Ovary (tissue), 9 donors: Measurements from ENCODE around the gene CDK10. TPM values are rescaled to one million over a fixed set of nuclear protein-coding genes. Genes with fewer than 3 reads are reported as not detected.
A peak's percentile ranks its signal among the peaks of the same experiment; 100 is the strongest.

ENCODE experiments used
- DNase-seq, 5 donors: peaks; one replicate each; pipeline ENCODE4 v3.0.0-alpha.2; 2019 to 2020
- H3K27ac ChIP-seq, 2 donors: fragments of 200-600 bp; one replicate each; pipeline versions ENCODE4 v1.5.1 to v1.8.0; 2019 to 2022
- H3K27me3 ChIP-seq: fragments of 200-600 bp; one replicate; pipeline ENCODE4 v1.8.0; 2022
- H3K36me3 ChIP-seq: fragments of 200-600 bp; sonication (generic); one replicate; pipeline ENCODE4 v1.5.1; 2019
- H3K4me1 ChIP-seq: one replicate; pipeline ENCODE4 v1.8.1; 2013; ENCODE audit warnings: mild to moderate bottlenecking, moderate library complexity; ENCODE audit not compliant: insufficient read depth
- H3K4me3 ChIP-seq: fragments of 200-600 bp; sonication (generic); one replicate; pipeline ENCODE4 v1.5.1; 2017
- H3K9me3 ChIP-seq, 2 donors: fragments of 200-600 bp in 1 of 2; sonication (generic) in 1 of 2; one replicate each; pipeline versions ENCODE4 v1.5.1 to v1.8.1; 2013 to 2019; ENCODE audit warnings: mild to moderate bottlenecking in 1 of 2, moderate library complexity in 1 of 2
- EP300 ChIP-seq: sonication (generic); formaldehyde crosslinking; IDR thresholded peaks from one replicate; pipeline ENCODE4 v1.6.1; 2017; ENCODE audit warnings: antibody characterized with exemption
- POLR2A ChIP-seq: fragments of 450-650 bp; IDR thresholded peaks from one replicate; pipeline ENCODE4 v1.6.1; 2017; ENCODE audit warnings: antibody characterized with exemption, mild to moderate bottlenecking, moderate library complexity
- WGBS, 3 donors: extraction: QIAGEN DNeasy Blood & Tissue Kit in 1 of 3; methylation state at CpG; one replicate each; pipeline versions ENCODE4 v1.1.5 to v1.1.7; 2013 to 2017; 5-methylcytosine and 5-hydroxymethylcytosine counted together
- intact Hi-C, 4 donors: fragments of 100-400 bp; cut with DNase I; formaldehyde crosslinking; loops; one replicate each; pipeline versions ENCODE4 v1.11.0 to v1.15.1; 2022 to 2023
- polyA plus RNA-seq, 2 donors: library from polyadenylated mRNA; stranded (reverse); fragments of 200-250 nt in 1 of 2; fragments of 350-450 nt in 1 of 2; fragmentation: Illumina TruSeq in 1 of 2; extraction: RNeasy Lipid Tissue Mini Kit (QIAGEN cat#74804) in 1 of 2; gene quantifications; one replicate each; pipeline ENCODE4 v1.2.3, GENCODE V29; 2013 to 2014
- total RNA-seq, 7 donors: library from RNA; depleted of rRNA in 2 of 7; stranded (reverse); fragments of >200 nt in 2 of 7; fragmentation: NEBNext Ultra II Directional in 3 of 7; extraction: Animal tissue kit (Norgen Biotek cat#: 25700) in 3 of 7; gene quantifications; one replicate each; pipeline versions ENCODE4 v1.1.0 to v1.2.4, GENCODE V29; 2016 to 2023
- TF ChIP-seq, protein P1 (sequence below), 3 donors: fragments of 450-650 bp in 2 of 3; fragments of 200-600 bp in 1 of 3; IDR thresholded peaks; one replicate each; pipeline versions ENCODE4 v1.5.1 to v1.8.0; 2016 to 2022; ENCODE audit warnings: antibody characterized with exemption in 3 of 3, mild to moderate bottlenecking in 1 of 3
- donor health status: DM: no; HTN: no; CAD: no; lungs with moderate emphysema.
- donor health status: DM: no; HTN: no; CAD: no.
- donor health status: Bipolar disorder and iron deficiency.
- donor health status: DM: yes; HTN: yes; CAD: no.
- donor health status: DM: no; HTN: no; CAD: no.
- donor health status: DM: yes; HTN: yes; CAD: no.

CDK10 gene
- total and polyA plus RNA-seq, 9 donors: 16.9 to 62.1 (median 51.9) TPM

DNA sequence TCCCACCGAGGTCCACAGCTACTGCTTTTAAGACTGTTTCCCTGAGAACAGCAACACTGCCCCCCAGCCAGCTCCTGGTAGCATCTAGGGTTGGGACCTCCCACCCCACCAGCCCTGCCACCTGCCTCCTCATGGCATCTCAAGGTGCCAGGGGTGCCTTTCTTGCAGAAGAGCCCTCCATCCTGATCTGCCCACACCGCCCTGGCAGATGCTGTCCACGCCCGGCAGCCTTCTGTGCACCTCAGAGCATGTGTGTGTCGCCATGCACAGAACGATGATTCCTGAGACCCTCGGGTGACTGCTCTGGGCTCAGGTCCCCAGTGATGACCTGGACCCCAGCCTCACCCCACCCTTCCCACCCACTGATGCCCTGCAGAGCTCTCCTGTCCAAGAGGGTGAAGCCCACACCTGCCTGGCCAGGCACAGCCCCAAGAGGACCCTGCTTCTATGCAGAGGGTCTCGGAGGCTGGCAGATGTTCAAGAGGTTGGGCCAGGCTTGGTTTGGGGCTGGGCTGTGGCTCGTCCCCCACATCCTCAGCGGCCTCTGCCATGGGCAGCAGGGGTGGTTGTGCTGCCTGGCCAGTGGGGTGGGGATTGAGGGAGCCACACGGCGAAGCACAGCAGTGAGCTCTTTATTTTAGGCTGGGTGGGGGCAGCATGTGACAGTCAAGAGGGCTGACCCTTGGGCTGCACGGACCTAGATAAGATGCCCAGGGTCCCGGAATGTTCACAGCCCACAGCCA is 20.2 kb downstream of the CDK10 start:
- Histone ChIP-seq H3K4me1 (peaks cover 3% of the 10 kb centered on the region), H3K9me3 (no peaks in the 10 kb centered on the region), H3K36me3 (no peaks in the 10 kb centered on the region), H3K4me3 (no peak overlapping the region), H3K27ac (no peak overlapping the region), H3K27me3 (no peaks in the 10 kb centered on the region)
- no peak for TF ChIP-seq EP300
- TF ChIP-seq, protein P1, sequence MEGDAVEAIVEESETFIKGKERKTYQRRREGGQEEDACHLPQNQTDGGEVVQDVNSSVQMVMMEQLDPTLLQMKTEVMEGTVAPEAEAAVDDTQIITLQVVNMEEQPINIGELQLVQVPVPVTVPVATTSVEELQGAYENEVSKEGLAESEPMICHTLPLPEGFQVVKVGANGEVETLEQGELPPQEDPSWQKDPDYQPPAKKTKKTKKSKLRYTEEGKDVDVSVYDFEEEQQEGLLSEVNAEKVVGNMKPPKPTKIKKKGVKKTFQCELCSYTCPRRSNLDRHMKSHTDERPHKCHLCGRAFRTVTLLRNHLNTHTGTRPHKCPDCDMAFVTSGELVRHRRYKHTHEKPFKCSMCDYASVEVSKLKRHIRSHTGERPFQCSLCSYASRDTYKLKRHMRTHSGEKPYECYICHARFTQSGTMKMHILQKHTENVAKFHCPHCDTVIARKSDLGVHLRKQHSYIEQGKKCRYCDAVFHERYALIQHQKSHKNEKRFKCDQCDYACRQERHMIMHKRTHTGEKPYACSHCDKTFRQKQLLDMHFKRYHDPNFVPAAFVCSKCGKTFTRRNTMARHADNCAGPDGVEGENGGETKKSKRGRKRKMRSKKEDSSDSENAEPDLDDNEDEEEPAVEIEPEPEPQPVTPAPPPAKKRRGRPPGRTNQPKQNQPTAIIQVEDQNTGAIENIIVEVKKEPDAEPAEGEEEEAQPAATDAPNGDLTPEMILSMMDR (IDR thresholded peaks at IDR 0.05): no peak
- WGBS, 3 donors: 68 to 75% (median 73%) methylated on average over 14 of the region's 14 CpGs
- DNase-seq: peak in 3 of 5 donors; percentile 9 to 42 (median 35)
- intact Hi-C loops: loop anchor here in 3 of 4 donors (5.0 to 10.0 kb wide), 3 partner anchors 88 to 156 kb away; no protein-coding TSS in a partner anchor

DNA sequence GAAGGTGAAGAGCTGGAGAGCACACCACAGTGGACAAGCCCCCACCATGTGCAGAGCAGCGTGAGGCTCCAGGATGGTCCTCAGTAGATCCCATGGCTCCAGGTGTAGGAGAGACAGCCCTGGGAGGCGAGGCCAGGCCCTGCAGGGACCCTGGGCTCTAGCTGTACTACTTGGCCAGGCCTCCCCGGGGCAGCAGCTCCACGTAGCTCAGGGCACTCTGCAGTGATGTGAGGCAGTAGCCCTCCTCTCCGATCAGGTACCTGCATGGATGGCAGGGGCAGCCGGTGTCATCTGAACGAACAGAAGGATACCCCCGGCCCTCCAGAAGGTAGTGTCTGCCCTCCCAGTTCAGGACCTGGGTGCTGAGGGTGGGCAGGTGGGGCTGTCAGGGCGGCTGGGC is 21.2 kb downstream of the CDK10 start:
- Histone ChIP-seq H3K27ac (no peak overlapping the region), H3K4me3 (no peak overlapping the region), H3K36me3 (no peaks in the 10 kb centered on the region), H3K27me3 (no peaks in the 10 kb centered on the region), H3K4me1 (peaks cover 3% of the 10 kb centered on the region), H3K9me3 (no peaks in the 10 kb centered on the region)
- TF ChIP-seq POLR2A: no peak
- TF ChIP-seq, protein P1 (IDR thresholded peaks at IDR 0.05): no peak
- TF ChIP-seq EP300: no peak
- intact Hi-C loops: loop anchor here in 3 of 4 donors (5.0 to 10.0 kb wide), 3 partner anchors 87 to 155 kb away; no protein-coding TSS in a partner anchor
- 88 to 94% (median 90%) methylated on average over 9 of the region's 9 CpGs for WGBS, 3 donors
- DNase-seq: peak in 2 of 5 donors; percentile 7 to 22

- Histone ChIP-seq H3K27me3 (no peaks in the 10 kb centered on the region), H3K9me3 (no peaks in the 10 kb centered on the region), H3K4me1 (peaks cover 3% of the 10 kb centered on the region), H3K27ac (no peak overlapping the region), H3K4me3 (no peak overlapping the region), H3K36me3 (no peaks in the 10 kb centered on the region)
- intact Hi-C loops: loop anchor here in 3 of 4 donors (5.0 to 10.0 kb wide), 3 partner anchors 86 to 154 kb away; no protein-coding TSS in a partner anchor
- DNase-seq: peak in 2 of 5 donors; percentile 7 to 19
- 86 to 88% (median 86%) methylated on average over 19 of the region's 19 CpGs for WGBS, 3 donors
- TF ChIP-seq, protein P1 (IDR thresholded peaks at IDR 0.05): no peak
- TF ChIP-seq POLR2A (no peak), EP300 (no peak)
Observed at GRCh38 chr16:89708481-89708931, 22.0 kb downstream of the CDK10 start.

- H3K27me3 ChIP-seq: no peaks in the 10 kb centered on the region
- no peak overlapping the region for H3K27ac ChIP-seq
- DNase-seq: peak in 1 of 5 donors; percentile 19
- intact Hi-C loops: loop anchor here in 3 of 4 donors (5.0 to 10.0 kb wide), 3 partner anchors 86 to 153 kb away; no protein-coding TSS in a partner anchor
- WGBS, 3 donors: 86 to 94% (median 88%) methylated on average over 10 of the region's 10 CpGs
- no peaks in the 10 kb centered on the region for H3K36me3 ChIP-seq
- H3K4me3 ChIP-seq: no peak overlapping the region
- H3K9me3 ChIP-seq: no peaks in the 10 kb centered on the region
- H3K4me1 ChIP-seq: peaks cover 3% of the 10 kb centered on the region
- TF ChIP-seq, protein P1 (IDR thresholded peaks at IDR 0.05): no peak
- TF ChIP-seq EP300 (no peak), POLR2A (no peak)
Observed at GRCh38 chr16:89709166-89709565, 22.7 kb downstream of the CDK10 start.
